ENCODE data around the gene BFSP2.
"Not testable (repeated sequence)": the region's sequence is repeated elsewhere in the genome, so short reads cannot be mapped to it uniquely, and the experiment has no call there.

BFSP2 gene

DNA sequence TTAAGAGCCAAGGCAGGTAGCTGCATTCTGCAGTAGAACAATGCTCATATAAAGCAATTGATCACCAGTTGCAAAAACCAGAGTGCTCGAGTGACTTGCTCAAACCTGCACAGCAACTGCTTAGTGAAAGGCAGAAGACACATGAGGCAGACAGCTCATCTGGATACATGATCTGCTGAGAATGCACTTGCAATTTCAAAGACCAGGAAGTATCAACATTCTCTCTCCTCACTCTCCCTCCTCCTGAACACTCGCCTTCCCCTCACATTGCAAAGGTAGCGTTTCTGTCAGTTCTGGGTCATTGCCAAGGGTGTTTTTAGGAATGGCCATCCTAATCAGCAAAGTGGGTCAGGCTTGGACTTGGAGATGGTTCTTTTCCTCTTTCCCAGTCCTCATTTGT lies 61.0 kb downstream of the BFSP2 start:
- no peak for DNase-seq

- no peak for DNase-seq
Observed at GRCh38 chr3:133461291-133461690, 61.4 kb downstream of the BFSP2 start.

- no peak for DNase-seq
Observed at GRCh38 chr3:133463347-133463860, 63.5 kb downstream of the BFSP2 start.

DNA sequence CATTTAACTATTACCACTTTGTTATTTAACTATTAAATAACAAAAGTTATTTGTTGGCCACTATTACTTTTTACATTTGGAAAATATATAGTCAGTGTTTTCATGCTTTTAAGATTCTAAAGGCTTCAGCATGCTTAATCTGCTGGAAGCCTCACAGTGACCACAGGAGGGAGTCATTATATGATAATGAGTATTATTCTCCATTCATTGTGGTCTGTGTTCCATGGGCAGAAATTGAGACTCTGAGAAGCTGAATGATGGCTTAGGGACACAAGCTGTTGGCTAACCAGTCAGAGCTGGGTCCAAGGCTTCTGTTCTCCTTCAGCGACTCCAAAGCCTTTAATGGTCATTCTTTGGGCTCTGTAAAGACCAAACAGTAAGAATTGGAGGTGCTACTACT lies 64.7 kb downstream of the BFSP2 start:
- DNase-seq, result no peak

GRCh38 chr3:133466531-133467386 lies 66.9 kb downstream of the BFSP2 start:
- no peak for DNase-seq

DNA sequence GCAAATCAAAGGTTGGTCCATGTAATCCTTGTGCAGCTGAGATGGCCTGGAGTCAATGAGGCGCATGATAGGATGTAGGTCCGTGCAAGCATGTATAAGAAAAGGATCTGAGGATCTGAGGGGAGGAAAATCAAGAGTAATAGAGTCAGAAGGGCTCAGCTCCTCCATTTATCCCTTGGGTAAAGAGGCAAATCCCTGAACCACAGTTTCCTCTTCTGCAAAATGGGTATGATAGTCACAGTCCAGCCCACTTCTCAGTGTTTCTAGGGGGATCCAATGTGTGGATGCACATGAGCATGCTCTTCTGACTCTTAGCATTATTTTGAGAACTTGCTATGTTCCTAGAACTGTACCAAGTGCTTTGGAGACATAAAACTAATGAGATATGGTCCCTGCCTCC lies 67.9 kb downstream of the BFSP2 start:
- no peak for DNase-seq

GRCh38 chr3:133468251-133468721 lies 68.4 kb downstream of the BFSP2 start:
- no peak for DNase-seq

GRCh38 chr3:133469140-133469731 lies 69.4 kb downstream of the BFSP2 start:
- DNase-seq, result no peak

DNA sequence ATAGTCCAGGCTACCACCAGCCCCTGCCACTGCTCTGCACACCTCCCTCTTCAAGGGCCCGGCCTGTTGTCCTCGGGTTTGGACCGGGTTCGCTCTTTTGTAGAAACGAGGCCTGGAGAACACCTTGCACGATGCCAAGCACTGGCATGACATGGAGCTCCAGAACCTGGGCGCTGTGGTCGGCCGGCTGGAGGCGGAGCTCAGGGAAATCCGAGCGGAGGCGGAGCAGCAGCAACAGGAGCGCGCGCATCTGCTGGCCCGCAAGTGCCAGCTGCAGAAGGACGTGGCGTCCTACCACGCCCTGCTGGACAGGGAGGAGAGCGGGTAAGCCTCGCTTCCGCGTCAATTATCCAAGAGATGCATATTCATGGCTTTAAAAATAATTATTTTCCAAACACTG lies 72.4 kb downstream of the BFSP2 start:
- no peak for DNase-seq

DNA sequence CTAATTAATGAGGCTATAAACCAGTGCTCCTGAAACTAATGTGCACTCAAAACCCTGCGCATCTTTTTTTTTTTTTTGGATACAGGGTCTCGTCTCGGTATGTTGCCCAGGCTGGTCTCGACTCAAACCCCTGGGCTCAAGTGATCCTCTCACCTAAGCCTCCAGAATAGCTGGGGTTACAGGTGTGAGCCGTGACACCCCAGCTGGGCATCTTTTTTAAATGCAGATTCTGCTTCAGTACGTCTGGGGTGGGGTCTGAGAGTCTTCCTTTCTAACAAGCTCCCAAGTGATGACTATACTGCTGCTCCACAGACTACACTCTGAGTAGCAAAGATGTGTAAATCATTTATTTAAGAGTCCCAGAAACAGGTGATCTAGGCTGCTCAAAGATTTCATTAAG lies 73.0 kb downstream of the BFSP2 start:
- DNase-seq, result no peak

- not testable (repeated sequence) for DNase-seq
Observed at GRCh38 chr3:133473472-133474191, 73.8 kb downstream of the BFSP2 start.

DNA sequence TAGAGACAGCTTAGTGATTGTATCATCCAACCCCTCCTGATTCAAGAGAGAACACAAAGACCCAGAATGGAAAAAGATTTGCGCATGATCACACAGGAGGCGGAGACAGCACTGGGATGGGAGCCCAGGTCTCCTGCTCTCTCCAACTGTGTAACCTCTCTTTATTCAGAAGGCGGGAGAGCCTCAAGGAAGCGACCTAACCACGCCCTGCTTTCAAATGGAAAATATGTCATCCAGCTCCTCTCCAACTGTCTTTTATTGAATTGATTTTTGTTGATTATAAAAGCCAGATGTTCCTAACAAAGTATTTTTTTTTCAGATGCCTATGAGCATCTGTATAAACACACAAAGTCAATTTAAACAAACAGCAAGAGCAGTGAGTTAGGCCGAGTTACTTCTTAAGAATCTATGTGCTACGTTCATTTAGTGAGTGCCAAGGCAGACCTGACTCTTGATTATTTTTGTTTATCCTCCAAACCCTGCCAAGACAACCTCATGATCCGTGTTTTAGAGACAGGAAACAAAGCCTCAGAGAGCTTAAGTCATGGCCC lies 74.5 kb downstream of the BFSP2 start:
- no peak for DNase-seq

GRCh38 chr3:133474817-133475216 lies 75.0 kb downstream of the BFSP2 start:
- DNase-seq, result no peak

DNA sequence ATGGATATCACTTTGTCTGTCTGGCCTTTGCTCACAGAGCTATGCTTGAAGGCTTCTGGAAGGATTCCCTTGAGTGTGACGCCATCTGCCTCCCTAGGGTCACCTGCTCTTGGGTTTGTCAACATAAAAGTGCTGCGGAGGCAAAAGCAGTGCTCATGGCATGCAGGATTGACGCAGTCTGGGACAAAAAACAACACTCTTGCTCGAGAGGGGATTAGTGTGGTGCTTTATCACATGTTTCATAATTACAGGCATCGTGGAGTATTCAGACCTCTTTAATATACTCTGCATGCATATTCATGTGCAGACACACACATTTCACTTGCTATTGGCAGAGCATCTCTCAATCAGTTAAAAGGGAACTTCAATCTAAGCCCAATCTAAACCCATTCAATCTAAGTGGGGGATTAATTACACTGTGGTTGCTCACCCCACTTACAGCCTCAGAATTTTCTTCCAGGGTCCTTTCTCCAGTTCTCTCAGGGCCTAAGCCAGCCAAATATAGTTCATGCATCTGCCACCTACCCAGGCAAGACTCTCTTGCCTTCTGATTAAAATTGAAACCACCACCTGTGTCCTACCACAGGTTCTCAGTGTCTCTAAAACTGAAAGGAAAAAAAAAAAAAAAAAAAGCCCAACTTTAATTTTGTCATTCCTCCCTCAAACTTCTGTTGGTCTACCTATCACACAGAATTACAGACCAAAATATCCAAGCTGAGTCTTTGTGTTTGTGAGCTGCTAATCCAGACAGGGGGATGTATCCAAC lies 75.6 kb downstream of the BFSP2 start:
- DNase-seq, result no peak

DNA sequence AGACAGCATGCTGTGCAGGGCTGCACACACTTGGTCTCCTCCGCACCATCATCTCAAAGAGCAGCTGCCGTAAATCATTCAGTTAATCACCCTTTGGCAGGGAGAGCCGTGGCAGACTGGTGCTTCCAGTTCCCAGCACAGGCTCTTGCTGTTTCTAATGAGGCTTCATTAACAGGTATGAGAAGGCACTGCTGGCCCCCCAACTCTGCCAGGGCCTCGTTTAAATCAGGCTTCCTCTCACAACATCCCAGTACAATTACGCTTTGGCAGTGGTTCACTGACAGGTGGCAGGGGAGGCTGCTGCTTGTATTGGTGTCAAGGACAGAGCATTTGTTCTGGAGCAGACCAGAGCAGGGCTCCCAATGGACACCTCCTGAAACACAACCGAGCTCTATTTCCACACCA lies 77.1 kb downstream of the BFSP2 start:
- DNase-seq, result no peak

DNA sequence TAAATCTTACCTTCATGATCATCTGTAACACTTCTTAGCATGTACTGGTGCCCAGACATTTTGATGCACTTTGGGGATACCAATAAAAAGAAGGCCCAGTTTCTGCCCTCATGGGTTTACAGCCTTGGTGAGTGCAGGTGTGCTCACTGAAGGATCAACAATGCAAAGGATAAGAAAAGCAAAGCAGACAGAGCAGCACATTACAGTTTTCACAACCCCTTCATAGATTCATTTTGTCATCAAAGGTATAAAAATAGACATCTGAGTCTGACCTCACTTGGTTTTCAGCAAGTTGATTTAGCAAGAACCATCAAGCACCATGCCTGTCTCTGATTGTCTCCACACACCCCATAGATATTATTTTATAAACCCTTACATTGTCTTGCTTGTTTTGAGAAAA lies 77.6 kb downstream of the BFSP2 start:
- no peak for DNase-seq

GRCh38 chr3:133478624-133479023 lies 78.8 kb downstream of the BFSP2 start:
- no peak for DNase-seq

- DNase-seq, result no peak
Observed at GRCh38 chr3:133479401-133479800, 79.5 kb downstream of the BFSP2 start.

GRCh38 chr3:133479895-133480669 lies 80.2 kb downstream of the BFSP2 start:
- no peak for DNase-seq

- DNase-seq, result not testable (repeated sequence)
Observed at GRCh38 chr3:133482474-133482873, 82.6 kb downstream of the BFSP2 start.

- DNase-seq, result no peak
Observed at GRCh38 chr3:133486658-133487057, 86.8 kb downstream of the BFSP2 start.

GRCh38 chr3:133487204-133487603 lies 87.3 kb downstream of the BFSP2 start:
- no peak for DNase-seq
